Kidney epithelial cell (primary cell): Measurements from ENCODE around the gene GABRB3. TPM values are rescaled to one million over a fixed set of nuclear protein-coding genes. Genes with fewer than 3 reads are reported as not detected.

Source experiments
- DNase-seq: peaks from one replicate; pipeline ENCODE4 v3.0.0-alpha.2; 2010; ENCODE audit warnings: low read depth
- H3K27me3 ChIP-seq: 2 replicates; pipeline ENCODE4 v1.6.0; 2011; ENCODE audit warnings: low read length; ENCODE audit not compliant: control insufficient read depth, insufficient read depth
- H3K36me3 ChIP-seq: 2 replicates; pipeline ENCODE4 v1.5.1; 2011; ENCODE audit warnings: low read length; ENCODE audit not compliant: control insufficient read depth, insufficient read depth
- H3K4me3 ChIP-seq: 2 replicates; pipeline ENCODE4 v1.5.1; 2011; ENCODE audit warnings: low read depth, mild to moderate bottlenecking, control low read depth, low read length
- total RNA-seq: library from RNA; depleted of rRNA; stranded (reverse); fragments of >200 nt; gene quantifications from 2 replicates; pipeline ENCODE4 v1.2.3, GENCODE V29; 2015
- TF ChIP-seq, protein P1 (sequence below): IDR thresholded peaks from 2 replicates; pipeline ENCODE4 v1.5.1; 2011; ENCODE audit warnings: mild to moderate bottlenecking, moderate library complexity, low read length, control low read depth, inconsistent platforms; ENCODE audit not compliant: insufficient read depth, poor library complexity, severe bottlenecking

The GABRB3 gene
- total RNA-seq, 1 donor from 2014 or later = 0.21 TPM

DNA sequence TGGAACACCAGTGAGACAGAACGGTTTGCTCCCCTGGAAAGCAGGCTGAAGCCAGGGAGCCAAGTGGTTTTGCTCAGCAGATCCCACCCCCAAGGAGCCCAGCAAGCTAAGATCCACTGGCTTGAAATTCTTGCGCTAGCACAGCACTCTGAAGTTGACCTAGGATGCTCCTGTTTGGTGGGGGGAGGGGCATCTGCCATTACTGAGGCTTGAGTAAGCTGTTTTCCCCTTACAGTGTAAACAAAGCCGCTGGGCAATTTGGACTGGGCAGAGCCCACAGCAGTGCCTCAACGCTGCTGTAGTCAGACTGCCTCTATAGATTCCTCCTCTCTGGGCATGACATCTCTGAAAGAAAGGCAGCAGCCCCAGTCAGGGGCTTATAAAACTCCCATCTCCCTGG lies 241.4 kb downstream of the GABRB3 start:
- no peak for DNase-seq
- Histone ChIP-seq H3K36me3 (no peaks in the 10 kb centered on the region), H3K4me3 (no peak overlapping the region), H3K27me3 (no peaks in the 10 kb centered on the region)
- TF ChIP-seq, protein P1, sequence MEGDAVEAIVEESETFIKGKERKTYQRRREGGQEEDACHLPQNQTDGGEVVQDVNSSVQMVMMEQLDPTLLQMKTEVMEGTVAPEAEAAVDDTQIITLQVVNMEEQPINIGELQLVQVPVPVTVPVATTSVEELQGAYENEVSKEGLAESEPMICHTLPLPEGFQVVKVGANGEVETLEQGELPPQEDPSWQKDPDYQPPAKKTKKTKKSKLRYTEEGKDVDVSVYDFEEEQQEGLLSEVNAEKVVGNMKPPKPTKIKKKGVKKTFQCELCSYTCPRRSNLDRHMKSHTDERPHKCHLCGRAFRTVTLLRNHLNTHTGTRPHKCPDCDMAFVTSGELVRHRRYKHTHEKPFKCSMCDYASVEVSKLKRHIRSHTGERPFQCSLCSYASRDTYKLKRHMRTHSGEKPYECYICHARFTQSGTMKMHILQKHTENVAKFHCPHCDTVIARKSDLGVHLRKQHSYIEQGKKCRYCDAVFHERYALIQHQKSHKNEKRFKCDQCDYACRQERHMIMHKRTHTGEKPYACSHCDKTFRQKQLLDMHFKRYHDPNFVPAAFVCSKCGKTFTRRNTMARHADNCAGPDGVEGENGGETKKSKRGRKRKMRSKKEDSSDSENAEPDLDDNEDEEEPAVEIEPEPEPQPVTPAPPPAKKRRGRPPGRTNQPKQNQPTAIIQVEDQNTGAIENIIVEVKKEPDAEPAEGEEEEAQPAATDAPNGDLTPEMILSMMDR = no peak

GRCh38 chr15:26525096-26525495 lies 247.8 kb downstream of the GABRB3 start:
- Histone ChIP-seq H3K36me3 (no peaks in the 10 kb centered on the region), H3K27me3 (no peaks in the 10 kb centered on the region), H3K4me3 (no peak overlapping the region)
- TF ChIP-seq, protein P1 = no peak
- no peak for DNase-seq

- TF ChIP-seq, protein P1 = no peak
- Histone ChIP-seq H3K27me3 (no peaks in the 10 kb centered on the region), H3K4me3 (no peak overlapping the region), H3K36me3 (no peaks in the 10 kb centered on the region)
- no peak for DNase-seq
Observed at GRCh38 chr15:26521691-26522198, 251.1 kb downstream of the GABRB3 start.

- H3K4me3 ChIP-seq = no peak overlapping the region
- TF ChIP-seq, protein P1 = no peak
Observed at GRCh38 chr15:26521130-26521529, 251.7 kb downstream of the GABRB3 start.

DNA sequence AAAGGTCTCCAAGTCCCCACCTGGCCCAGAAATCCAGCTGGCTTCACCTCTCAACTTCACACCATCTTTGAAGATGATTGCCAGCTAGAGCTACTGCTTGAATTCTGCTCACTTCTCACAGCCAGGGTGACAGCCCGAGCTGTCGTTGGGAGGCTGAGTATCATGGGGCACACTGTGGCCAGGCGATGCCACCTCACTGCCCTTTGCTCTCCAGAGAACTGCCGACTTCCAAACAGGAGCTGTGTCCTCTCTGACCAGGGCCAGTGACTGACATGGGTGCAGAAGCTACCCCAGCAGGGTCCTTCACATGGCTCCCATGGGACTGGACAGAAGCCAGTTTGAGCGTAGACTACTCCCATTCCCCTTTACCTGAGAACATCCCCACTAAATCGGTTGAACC lies 254.0 kb downstream of the GABRB3 start:
- DNase-seq = no peak
- Histone ChIP-seq H3K4me3 (no peak overlapping the region), H3K27me3 (no peaks in the 10 kb centered on the region), H3K36me3 (no peaks in the 10 kb centered on the region)
- TF ChIP-seq, protein P1 = no peak

More at GRCh38 chr15:26521130-26521529, 251.7 kb downstream of the GABRB3 start:
- Histone ChIP-seq H3K27me3 (no peaks in the 10 kb centered on the region), H3K36me3 (no peaks in the 10 kb centered on the region)
- DNase-seq = no peak

DNA sequence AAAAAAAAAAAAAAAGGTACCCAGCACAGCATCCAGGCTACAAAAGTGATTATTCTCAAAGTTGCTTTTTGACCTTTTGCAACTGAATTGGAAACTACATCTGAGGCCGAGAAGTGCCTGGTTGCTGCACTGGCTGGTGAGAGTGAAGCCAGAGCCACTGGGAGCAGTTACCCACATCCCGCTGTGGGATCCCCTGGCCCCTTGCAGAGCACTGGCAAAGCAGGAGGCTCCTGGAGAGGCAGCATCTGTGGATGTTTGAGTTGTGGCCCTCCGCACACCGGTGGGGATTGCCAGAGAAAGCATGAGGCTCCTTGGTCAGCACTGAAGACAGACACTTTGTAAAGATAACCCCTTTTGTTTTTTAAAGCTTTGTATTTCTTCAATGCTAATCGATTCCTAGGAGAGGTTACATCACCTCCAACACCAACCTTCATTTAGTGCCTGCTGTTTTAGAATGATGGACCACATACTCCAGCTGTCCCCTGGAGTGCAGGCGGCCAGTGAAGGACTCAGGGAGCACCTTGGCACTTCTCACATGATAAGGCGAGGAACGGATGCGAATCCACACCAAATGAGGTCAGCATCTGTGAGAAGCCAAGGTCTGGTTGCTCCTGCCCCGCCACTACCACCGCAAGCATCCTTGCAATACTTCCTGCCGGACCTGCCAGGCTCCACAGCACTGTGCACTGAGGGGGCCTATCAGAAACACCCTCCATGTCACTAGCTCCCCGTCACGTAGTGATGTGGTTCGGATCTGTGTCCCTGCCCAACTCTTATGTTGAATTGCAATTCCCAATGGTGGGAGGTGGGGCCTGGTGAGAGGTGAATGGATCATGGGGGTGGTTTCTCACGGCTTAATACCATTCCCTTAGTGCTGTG lies 256.5 kb downstream of the GABRB3 start:
- no peak for DNase-seq
- H3K27me3 ChIP-seq = no peaks in the 10 kb centered on the region
- TF ChIP-seq, protein P1 = no peak
- no peaks in the 10 kb centered on the region for H3K36me3 ChIP-seq
- no peak overlapping the region for H3K4me3 ChIP-seq
